ENCODE results near the gene HOXB5.

HOXB5 gene

GRCh38 chr17:48593126-48593829 lies at the start of gene HOXB5:
TSS of gene HOXB5 (minus strand) at chr17:48593779. CDS start at chr17:48593682, 97 bp downstream.
- DNase-seq = peak; percentile 57

GRCh38 chr17:48642843-48643696 lies 49.5 kb upstream of the HOXB5 start:
- no peak for DNase-seq

GRCh38 chr17:48642059-48642842 lies 48.7 kb upstream of the HOXB5 start:
- DNase-seq = no peak

- no peak for DNase-seq
Observed at GRCh38 chr17:48641541-48642058, 48.0 kb upstream of the HOXB5 start.

GRCh38 chr17:48640858-48641180 lies 47.2 kb upstream of the HOXB5 start:
- DNase-seq = no peak

- DNase-seq = no peak
Observed at GRCh38 chr17:48639982-48640857, 46.6 kb upstream of the HOXB5 start.

GRCh38 chr17:48639136-48639535 lies 45.6 kb upstream of the HOXB5 start:
- DNase-seq = no peak

GRCh38 chr17:48637323-48638260 lies 44.0 kb upstream of the HOXB5 start:
- no peak for DNase-seq

- peak; percentile 79 for DNase-seq
Observed at GRCh38 chr17:48636177-48637018, 42.8 kb upstream of the HOXB5 start.

- DNase-seq = no peak
Observed at GRCh38 chr17:48634493-48635208, 41.1 kb upstream of the HOXB5 start.

- no peak for DNase-seq
Observed at GRCh38 chr17:48633266-48633677, 39.7 kb upstream of the HOXB5 start.

- DNase-seq = no peak
Observed at GRCh38 chr17:48632579-48633265, 39.1 kb upstream of the HOXB5 start.

- no peak for DNase-seq
Observed at GRCh38 chr17:48631693-48632578, 38.4 kb upstream of the HOXB5 start.

GRCh38 chr17:48630925-48631692 lies 37.5 kb upstream of the HOXB5 start:
- DNase-seq = no peak

GRCh38 chr17:48630009-48630924 lies 36.7 kb upstream of the HOXB5 start:
- DNase-seq = no peak

GRCh38 chr17:48629411-48629759 lies 35.8 kb upstream of the HOXB5 start:
- DNase-seq = no peak

Measured in NCI-H526 treated with DMSO at 0.1 percent for 48 hours (cell line).